C4-2B (cell line): ENCODE results near the gene GRIA1.

Experiments
- ZFX ChIP-seq: fragments of 450-650 bp; IDR thresholded peaks from 2 replicates; pipeline ENCODE4 v1.6.1; 2017
- TF ChIP-seq, protein P1 (sequence below): fragments of 450-650 bp; conservative IDR thresholded peaks from 2 replicates; pipeline ENCODE4 v1.5.1; 2017; ENCODE audit warnings: mild to moderate bottlenecking

DNA sequence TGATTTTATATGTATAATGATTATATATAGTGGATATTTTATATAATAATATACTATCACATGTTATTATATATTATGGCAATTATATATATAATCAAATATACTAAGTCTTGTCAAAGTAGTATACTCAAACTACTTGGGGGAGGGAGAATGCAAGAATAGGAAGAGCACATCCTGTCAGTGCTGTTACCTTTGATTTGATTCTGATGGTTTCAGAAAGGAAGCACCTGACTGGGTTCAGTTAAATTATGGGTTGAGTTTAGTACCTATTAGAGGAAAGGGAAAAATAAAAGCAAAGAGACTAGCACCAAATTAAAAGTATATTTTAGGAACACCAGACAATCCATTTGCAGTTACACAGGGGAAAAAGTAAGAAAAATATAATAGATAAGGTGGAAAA is 107.6 kb downstream of the GRIA1 start:
- TF ChIP-seq ZFX = no peak
- TF ChIP-seq, protein P1, sequence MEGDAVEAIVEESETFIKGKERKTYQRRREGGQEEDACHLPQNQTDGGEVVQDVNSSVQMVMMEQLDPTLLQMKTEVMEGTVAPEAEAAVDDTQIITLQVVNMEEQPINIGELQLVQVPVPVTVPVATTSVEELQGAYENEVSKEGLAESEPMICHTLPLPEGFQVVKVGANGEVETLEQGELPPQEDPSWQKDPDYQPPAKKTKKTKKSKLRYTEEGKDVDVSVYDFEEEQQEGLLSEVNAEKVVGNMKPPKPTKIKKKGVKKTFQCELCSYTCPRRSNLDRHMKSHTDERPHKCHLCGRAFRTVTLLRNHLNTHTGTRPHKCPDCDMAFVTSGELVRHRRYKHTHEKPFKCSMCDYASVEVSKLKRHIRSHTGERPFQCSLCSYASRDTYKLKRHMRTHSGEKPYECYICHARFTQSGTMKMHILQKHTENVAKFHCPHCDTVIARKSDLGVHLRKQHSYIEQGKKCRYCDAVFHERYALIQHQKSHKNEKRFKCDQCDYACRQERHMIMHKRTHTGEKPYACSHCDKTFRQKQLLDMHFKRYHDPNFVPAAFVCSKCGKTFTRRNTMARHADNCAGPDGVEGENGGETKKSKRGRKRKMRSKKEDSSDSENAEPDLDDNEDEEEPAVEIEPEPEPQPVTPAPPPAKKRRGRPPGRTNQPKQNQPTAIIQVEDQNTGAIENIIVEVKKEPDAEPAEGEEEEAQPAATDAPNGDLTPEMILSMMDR = no peak
